ENCODE results near the gene ADAMTS4.

Gene ADAMTS4

GRCh38 chr1:161198897-161199431 is at the start of gene ADAMTS4:
Gene ADAMTS4 (minus strand): TSS chr1:161199054. CDS start chr1:161198627, 427 bp downstream.
- H3K27ac ChIP-seq: peak within 1 kb of the TSS; percentile 87 to 93
- peaks cover 7 to 60% (median 47%) of the 10 kb centered on the region in 4 donors for H3K4me1 ChIP-seq
- TF ChIP-seq CTCF (IDR thresholded peaks at IDR 0.05): no peak
- intact Hi-C loops (cut with DNase I; ENCODE audit: low total_unique reads): no loop called here
- H3K36me3 ChIP-seq: no peaks in the 10 kb centered on the region
- no peaks in the 10 kb centered on the region for H3K9me3 ChIP-seq
- peak; percentile 56 to 62 for DNase-seq
- H3K27me3 ChIP-seq: peaks cover 0 to 24% of the 10 kb centered on the region in 2 donors
- peak within 1 kb of the TSS; percentile 32 to 46 for H3K4me3 ChIP-seq

GRCh38 chr1:161244888-161245287 is 46.0 kb upstream of the ADAMTS4 start:
- intact Hi-C loops (cut with DNase I; ENCODE audit: low total_unique reads): no loop called here
- H3K9me3 ChIP-seq: no peaks in the 10 kb centered on the region
- peaks cover 0 to 1% of the 10 kb centered on the region in 2 donors for H3K27me3 ChIP-seq
- H3K4me1 ChIP-seq: no peaks in the 10 kb centered on the region
- H3K27ac ChIP-seq: no peak overlapping the region
- H3K36me3 ChIP-seq: no peaks in the 10 kb centered on the region
- no peak overlapping the region for H3K4me3 ChIP-seq
- TF ChIP-seq CTCF (IDR thresholded peaks at IDR 0.05): no peak
- DNase-seq: no peak

GRCh38 chr1:161242313-161242712 is 43.5 kb upstream of the ADAMTS4 start:
- H3K27me3 ChIP-seq: peaks cover 0 to 9% of the 10 kb centered on the region in 2 donors
- no peaks in the 10 kb centered on the region for H3K4me1 ChIP-seq
- intact Hi-C loops (cut with DNase I; ENCODE audit: low total_unique reads): no loop called here
- no peak overlapping the region for H3K27ac ChIP-seq
- no peak for TF ChIP-seq CTCF (IDR thresholded peaks at IDR 0.05)
- no peak for DNase-seq
- no peak overlapping the region for H3K4me3 ChIP-seq
- no peaks in the 10 kb centered on the region for H3K9me3 ChIP-seq
- no peaks in the 10 kb centered on the region for H3K36me3 ChIP-seq

- Histone ChIP-seq H3K9me3 (no peaks in the 10 kb centered on the region), H3K27me3 (peaks cover 0 to 10% of the 10 kb centered on the region in 2 donors), H3K27ac (no peak overlapping the region), H3K4me1 (no peaks in the 10 kb centered on the region), H3K4me3 (no peak overlapping the region), H3K36me3 (no peaks in the 10 kb centered on the region)
- no peak for TF ChIP-seq CTCF (IDR thresholded peaks at IDR 0.05)
- intact Hi-C loops (cut with DNase I; ENCODE audit: low total_unique reads): no loop called here
- DNase-seq: no peak
These were observed 42.8 kb upstream of the ADAMTS4 start for GRCh38 chr1:161241682-161242081.

DNA sequence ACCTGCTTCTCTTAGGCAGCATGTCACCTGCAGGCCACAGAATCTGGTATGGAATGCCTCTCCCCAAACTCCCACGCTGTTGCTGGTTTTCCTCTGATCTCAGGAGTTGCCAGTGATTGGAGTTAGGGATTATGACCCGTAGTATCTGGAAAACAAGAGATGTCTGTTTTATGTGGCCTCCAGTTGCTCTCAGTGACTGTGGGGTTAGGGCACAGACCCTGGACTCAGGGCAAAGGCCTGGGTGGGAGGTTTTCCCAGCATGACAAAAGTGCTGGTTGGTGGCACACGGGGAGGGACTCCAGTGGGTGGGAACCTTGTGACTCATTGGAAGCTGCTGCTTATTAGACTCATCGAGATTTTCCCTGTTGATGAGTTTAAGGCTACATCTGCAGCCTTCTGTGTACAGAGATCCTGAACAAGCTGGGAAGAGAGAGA is 39.2 kb upstream of the ADAMTS4 start, which contains the start of gene NR1I3:
TSS of gene NR1I3 (minus strand) at position 165 of the 435 bp plus-strand sequence. CDS start 1,638 bp downstream, outside the sequence.
- intact Hi-C loops (cut with DNase I; ENCODE audit: low total_unique reads): no loop called here
- no peak for TF ChIP-seq CTCF (IDR thresholded peaks at IDR 0.05)
- no peak for DNase-seq
- H3K4me3 ChIP-seq: no peak within 1 kb of the TSS
- H3K27me3 ChIP-seq: peaks cover 0 to 10% of the 10 kb centered on the region in 2 donors
- no peaks in the 10 kb centered on the region for H3K4me1 ChIP-seq
- no peak within 1 kb of the TSS for H3K27ac ChIP-seq
- H3K9me3 ChIP-seq: no peaks in the 10 kb centered on the region
- no peaks in the 10 kb centered on the region for H3K36me3 ChIP-seq

Data from tibial artery (tissue), 4 donors.